ENCODE data around the gene PNPLA2.

GRCh38 chr11:789943-790342, 28.8 kb upstream of the PNPLA2 start, which contains the start of gene CEND1:
- TF ChIP-seq CTCF (IDR thresholded peaks at IDR 0.05) (no peak), POLR2A (IDR thresholded peaks at IDR 0.05) (no peak)

Data from gastroesophageal sphincter (tissue), 3 donors.